Ishikawa (cell line): ENCODE measurements around the gene ANKLE2.

Experiments
- CEBPB ChIP-seq: IDR thresholded peaks from 2 replicates; pipeline ENCODE4 v1.6.1; 2012
- CREB1 ChIP-seq: IDR thresholded peaks from 2 replicates; pipeline ENCODE4 v1.6.1; 2012; ENCODE audit warnings: low read depth
- EGR1 ChIP-seq: IDR thresholded peaks from 2 replicates; pipeline ENCODE4 v1.6.1; 2012
- EP300 ChIP-seq: IDR thresholded peaks from 2 replicates; pipeline ENCODE4 v1.6.1; 2012; ENCODE audit warnings: borderline replicate concordance
- FOXM1 ChIP-seq: IDR thresholded peaks from 2 replicates; pipeline ENCODE4 v1.6.1; 2012; ENCODE audit warnings: low read depth, borderline replicate concordance
- MAX ChIP-seq: IDR thresholded peaks from 2 replicates; pipeline ENCODE4 v1.6.1; 2012
- NFIC ChIP-seq: IDR thresholded peaks from 2 replicates; pipeline ENCODE4 v1.6.1; 2012
- RAD21 ChIP-seq: IDR thresholded peaks from 2 replicates; pipeline ENCODE4 v1.6.1; 2012; ENCODE audit warnings: low read depth
- TAF1 ChIP-seq: IDR thresholded peaks from 2 replicates; pipeline ENCODE4 v1.6.1; 2012; ENCODE audit warnings: low read depth, mild to moderate bottlenecking
- TCF12 ChIP-seq: IDR thresholded peaks from 2 replicates; pipeline ENCODE4 v1.6.1; 2012; ENCODE audit warnings: low read depth
- TEAD4 ChIP-seq: IDR thresholded peaks from 2 replicates; pipeline ENCODE4 v1.6.1; 2012
- YY1 ChIP-seq: IDR thresholded peaks from 2 replicates; pipeline ENCODE4 v1.6.1; 2012; ENCODE audit warnings: low read depth
- ZBTB7A ChIP-seq: IDR thresholded peaks from 2 replicates; pipeline ENCODE4 v1.6.1; 2012; ENCODE audit warnings: low read depth
- TF ChIP-seq, protein P1 (sequence below): IDR thresholded peaks from 2 replicates; pipeline ENCODE4 v1.6.1; 2012; ENCODE audit warnings: low read depth, mild to moderate bottlenecking
- TF ChIP-seq, protein P2 (sequence below): IDR thresholded peaks from 2 replicates; pipeline ENCODE4 v1.6.1; 2012

The ANKLE2 gene

GRCh38 chr12:132729541-132730320, 31.9 kb downstream of the ANKLE2 start:
- TF ChIP-seq YY1 (no peak), EGR1 (no peak), TCF12 (no peak), NFIC (no peak), CEBPB (no peak), RAD21 (no peak)
- TF ChIP-seq, protein P1, sequence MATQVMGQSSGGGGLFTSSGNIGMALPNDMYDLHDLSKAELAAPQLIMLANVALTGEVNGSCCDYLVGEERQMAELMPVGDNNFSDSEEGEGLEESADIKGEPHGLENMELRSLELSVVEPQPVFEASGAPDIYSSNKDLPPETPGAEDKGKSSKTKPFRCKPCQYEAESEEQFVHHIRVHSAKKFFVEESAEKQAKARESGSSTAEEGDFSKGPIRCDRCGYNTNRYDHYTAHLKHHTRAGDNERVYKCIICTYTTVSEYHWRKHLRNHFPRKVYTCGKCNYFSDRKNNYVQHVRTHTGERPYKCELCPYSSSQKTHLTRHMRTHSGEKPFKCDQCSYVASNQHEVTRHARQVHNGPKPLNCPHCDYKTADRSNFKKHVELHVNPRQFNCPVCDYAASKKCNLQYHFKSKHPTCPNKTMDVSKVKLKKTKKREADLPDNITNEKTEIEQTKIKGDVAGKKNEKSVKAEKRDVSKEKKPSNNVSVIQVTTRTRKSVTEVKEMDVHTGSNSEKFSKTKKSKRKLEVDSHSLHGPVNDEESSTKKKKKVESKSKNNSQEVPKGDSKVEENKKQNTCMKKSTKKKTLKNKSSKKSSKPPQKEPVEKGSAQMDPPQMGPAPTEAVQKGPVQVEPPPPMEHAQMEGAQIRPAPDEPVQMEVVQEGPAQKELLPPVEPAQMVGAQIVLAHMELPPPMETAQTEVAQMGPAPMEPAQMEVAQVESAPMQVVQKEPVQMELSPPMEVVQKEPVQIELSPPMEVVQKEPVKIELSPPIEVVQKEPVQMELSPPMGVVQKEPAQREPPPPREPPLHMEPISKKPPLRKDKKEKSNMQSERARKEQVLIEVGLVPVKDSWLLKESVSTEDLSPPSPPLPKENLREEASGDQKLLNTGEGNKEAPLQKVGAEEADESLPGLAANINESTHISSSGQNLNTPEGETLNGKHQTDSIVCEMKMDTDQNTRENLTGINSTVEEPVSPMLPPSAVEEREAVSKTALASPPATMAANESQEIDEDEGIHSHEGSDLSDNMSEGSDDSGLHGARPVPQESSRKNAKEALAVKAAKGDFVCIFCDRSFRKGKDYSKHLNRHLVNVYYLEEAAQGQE: no peak

DNA sequence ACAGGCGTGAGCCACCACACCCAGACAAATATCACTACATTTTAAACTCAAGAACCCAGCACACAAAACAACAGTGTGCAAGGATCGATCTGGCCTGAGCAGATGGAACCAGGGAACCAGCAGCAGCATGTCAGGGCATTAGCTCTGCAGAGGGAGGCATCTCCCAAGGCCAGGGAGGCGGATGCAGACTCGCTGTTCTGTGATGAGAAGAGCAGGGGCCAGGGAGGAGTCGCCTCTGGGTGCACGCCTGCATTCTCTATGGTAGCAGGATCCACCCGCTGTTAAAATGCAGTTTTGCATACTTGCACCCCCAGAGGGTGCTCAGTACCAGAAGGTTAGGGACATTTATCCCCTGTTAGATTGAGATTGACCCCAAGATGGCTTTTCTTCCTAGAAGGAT, 33.1 kb downstream of the ANKLE2 start:
- TF ChIP-seq TAF1 (no peak), EP300 (no peak), EGR1 (no peak), TEAD4 (no peak), MAX (no peak), CEBPB (no peak), NFIC (no peak)
- TF ChIP-seq, protein P1: no peak
- TF ChIP-seq, protein P2, sequence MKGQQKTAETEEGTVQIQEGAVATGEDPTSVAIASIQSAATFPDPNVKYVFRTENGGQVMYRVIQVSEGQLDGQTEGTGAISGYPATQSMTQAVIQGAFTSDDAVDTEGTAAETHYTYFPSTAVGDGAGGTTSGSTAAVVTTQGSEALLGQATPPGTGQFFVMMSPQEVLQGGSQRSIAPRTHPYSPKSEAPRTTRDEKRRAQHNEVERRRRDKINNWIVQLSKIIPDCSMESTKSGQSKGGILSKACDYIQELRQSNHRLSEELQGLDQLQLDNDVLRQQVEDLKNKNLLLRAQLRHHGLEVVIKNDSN: no peak

DNA sequence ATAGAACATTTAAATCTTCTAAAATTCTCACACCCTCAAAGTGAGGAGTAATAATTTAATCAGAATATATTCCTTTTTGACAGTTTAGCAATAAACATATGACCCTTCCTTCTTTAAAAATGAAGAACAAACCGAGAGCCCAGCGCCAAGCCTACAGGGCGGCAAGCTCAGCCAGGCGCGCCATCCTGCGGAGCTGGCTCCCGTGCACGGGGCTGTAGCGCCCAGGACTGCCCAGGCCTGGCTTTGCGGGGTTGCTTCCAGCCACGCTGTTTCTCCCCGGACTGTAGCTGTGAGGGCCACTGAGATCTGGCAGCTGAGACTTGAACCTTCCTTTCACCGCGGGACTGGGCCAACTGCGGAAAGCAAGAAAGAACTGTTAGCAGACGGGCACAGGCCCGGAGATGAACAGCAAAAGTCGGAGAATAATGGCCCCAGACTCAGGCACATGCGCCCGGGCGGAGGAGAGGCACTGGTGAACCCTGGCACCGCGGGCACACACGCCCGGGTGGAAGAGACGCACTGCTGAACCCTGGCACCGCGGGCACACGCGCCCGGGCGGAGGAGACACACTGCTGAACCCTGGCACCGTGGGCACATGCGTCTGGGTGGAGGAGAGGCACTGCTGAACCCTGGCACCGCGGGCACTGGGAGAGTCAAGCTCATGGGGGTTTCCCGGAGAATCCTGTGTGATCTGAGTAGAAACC, 34.4 kb downstream of the ANKLE2 start:
- TF ChIP-seq, protein P2: no peak
- no peak for TF ChIP-seq EGR1
- no peak for TF ChIP-seq RAD21
- no peak for TF ChIP-seq NFIC
- TF ChIP-seq, protein P1: no peak
- no peak for TF ChIP-seq TCF12
- TF ChIP-seq CREB1: no peak
- no peak for TF ChIP-seq TEAD4
- TF ChIP-seq MAX: no peak
- no peak for TF ChIP-seq TAF1

- no peak for TF ChIP-seq CEBPB
- TF ChIP-seq CREB1: no peak
- TF ChIP-seq TEAD4: no peak
- TF ChIP-seq MAX: no peak
- no peak for TF ChIP-seq FOXM1
- TF ChIP-seq, protein P1: no peak
- TF ChIP-seq NFIC: no peak
- no peak for TF ChIP-seq TCF12
- no peak for TF ChIP-seq EGR1
- TF ChIP-seq TAF1: no peak
- TF ChIP-seq EP300: no peak
- TF ChIP-seq ZBTB7A: no peak
- no peak for TF ChIP-seq YY1
- TF ChIP-seq, protein P2: no peak
- no peak for TF ChIP-seq RAD21
Measured at GRCh38 chr12:132726386-132726785, 35.2 kb downstream of the ANKLE2 start.
